ENCODE measurements around the gene DNHD1.

Gene DNHD1

GRCh38 chr11:6531267-6531752, 34.2 kb downstream of the DNHD1 start:
- Histone ChIP-seq H3K4me3 (no peak overlapping the region), H3K4me2 (no peak overlapping the region), H4K20me1 (peaks cover 0 to 5% (median 0%) of the 10 kb centered on the region in 11 experiments; a peak in 1 of 22 replicates), H3K4me1 (peaks cover 4 to 6% (median 5%) of the 10 kb centered on the region in 10 experiments; a peak in 14 of 20 replicates), H3K27me3 (no peaks in the 10 kb centered on the region), H3K27ac (no peak overlapping the region; a peak in 1 of 22 replicates), H3K9ac (no peak overlapping the region), H3K9me3 (replicated peaks in 1 of 11) (no peaks in the 10 kb centered on the region), H3K36me3 (peaks cover 0 to 51% (median 27%) of the 10 kb centered on the region in 11 experiments; a peak in 14 of 22 replicates)
- TF ChIP-seq Cebpa-rat (IDR thresholded peaks at IDR 0.05), result no peak

- H4K20me1 ChIP-seq, result peaks cover 0 to 8% (median 0%) of the 10 kb centered on the region in 11 experiments; a peak in 1 of 22 replicates
- no peak overlapping the region for H3K9ac ChIP-seq
- H3K9me3 ChIP-seq (replicated peaks in 1 of 11), result no peaks in the 10 kb centered on the region
- H3K27me3 ChIP-seq, result no peaks in the 10 kb centered on the region
- TF ChIP-seq Cebpa-rat (IDR thresholded peaks at IDR 0.05), result no peak
- peaks cover 0 to 21% (median 8%) of the 10 kb centered on the region in 11 experiments; a peak in 11 of 22 replicates for H3K36me3 ChIP-seq
- H3K27ac ChIP-seq, result no peak overlapping the region
- H3K4me1 ChIP-seq, result no peaks in the 10 kb centered on the region
- H3K4me2 ChIP-seq, result no peak overlapping the region
- H3K4me3 ChIP-seq, result no peak overlapping the region
These were observed 41.4 kb downstream of the DNHD1 start for GRCh38 chr11:6538456-6538855.

- no peak for TF ChIP-seq Cebpa-rat (IDR thresholded peaks at IDR 0.05)
- no peak overlapping the region for H3K4me3 ChIP-seq
- peaks cover 0 to 18% (median 3%) of the 10 kb centered on the region in 11 experiments; a peak in 12 of 22 replicates for H3K36me3 ChIP-seq
- no peak overlapping the region for H3K4me2 ChIP-seq
- peaks cover 0 to 8% (median 0%) of the 10 kb centered on the region in 11 experiments; a peak in 1 of 22 replicates for H4K20me1 ChIP-seq
- H3K9ac ChIP-seq, result no peak overlapping the region
- no peaks in the 10 kb centered on the region for H3K27me3 ChIP-seq
- no peak overlapping the region for H3K27ac ChIP-seq
- no peaks in the 10 kb centered on the region for H3K9me3 ChIP-seq (replicated peaks in 1 of 11)
- H3K4me1 ChIP-seq, result no peaks in the 10 kb centered on the region
These were observed 41.9 kb downstream of the DNHD1 start for GRCh38 chr11:6538945-6539344.

DNA sequence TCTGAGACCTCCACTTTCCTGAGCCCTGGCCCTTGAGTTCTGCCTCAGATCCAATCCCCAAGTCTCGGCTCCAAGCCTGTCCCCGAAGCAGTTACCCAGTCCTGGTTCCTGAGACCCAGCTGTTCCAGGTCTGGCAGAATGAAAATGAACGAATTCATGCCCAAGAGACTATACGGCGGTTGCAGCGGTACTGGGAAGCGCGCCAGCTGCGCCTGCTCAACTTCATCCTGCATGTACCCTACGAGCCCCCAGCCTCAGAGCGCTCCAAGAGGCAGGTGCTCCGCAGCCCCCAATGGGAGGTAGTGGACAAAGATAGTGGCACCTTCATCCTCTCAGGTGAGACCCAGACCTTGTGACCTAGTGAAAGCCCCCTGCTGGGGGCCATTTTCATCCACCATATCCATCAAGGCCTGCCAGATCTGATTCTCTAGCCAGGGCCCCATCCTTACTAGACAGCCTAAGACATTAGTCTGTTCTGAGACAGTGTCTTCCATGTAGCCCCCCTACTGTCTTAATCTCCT, 42.7 kb downstream of the DNHD1 start:
- H3K4me2 ChIP-seq, result no peak overlapping the region
- no peak overlapping the region for H3K4me3 ChIP-seq
- no peaks in the 10 kb centered on the region for H3K27me3 ChIP-seq
- H3K9me3 ChIP-seq (replicated peaks in 1 of 11), result no peaks in the 10 kb centered on the region
- peaks cover 0 to 8% (median 0%) of the 10 kb centered on the region in 11 experiments; a peak in 2 of 22 replicates for H4K20me1 ChIP-seq
- no peak for TF ChIP-seq Cebpa-rat (IDR thresholded peaks at IDR 0.05)
- no peak overlapping the region for H3K9ac ChIP-seq
- no peak overlapping the region for H3K27ac ChIP-seq
- H3K36me3 ChIP-seq, result peaks cover 0 to 18% (median 9%) of the 10 kb centered on the region in 11 experiments; a peak in 14 of 22 replicates
- H3K4me1 ChIP-seq, result no peaks in the 10 kb centered on the region

- Histone ChIP-seq H3K27ac (no peak overlapping the region), H3K9ac (no peak overlapping the region), H3K36me3 (peaks cover 7 to 33% (median 20%) of the 10 kb centered on the region in 11 experiments; a peak in 17 of 22 replicates), H4K20me1 (peaks cover 0 to 8% (median 0%) of the 10 kb centered on the region in 11 experiments; a peak in 2 of 22 replicates), H3K4me1 (no peaks in the 10 kb centered on the region), H3K9me3 (replicated peaks in 1 of 11) (no peaks in the 10 kb centered on the region), H3K27me3 (no peaks in the 10 kb centered on the region), H3K4me2 (no peak overlapping the region), H3K4me3 (no peak overlapping the region)
- no peak for TF ChIP-seq Cebpa-rat (IDR thresholded peaks at IDR 0.05)
These were observed 44.3 kb downstream of the DNHD1 start for GRCh38 chr11:6541356-6541755.

DNA sequence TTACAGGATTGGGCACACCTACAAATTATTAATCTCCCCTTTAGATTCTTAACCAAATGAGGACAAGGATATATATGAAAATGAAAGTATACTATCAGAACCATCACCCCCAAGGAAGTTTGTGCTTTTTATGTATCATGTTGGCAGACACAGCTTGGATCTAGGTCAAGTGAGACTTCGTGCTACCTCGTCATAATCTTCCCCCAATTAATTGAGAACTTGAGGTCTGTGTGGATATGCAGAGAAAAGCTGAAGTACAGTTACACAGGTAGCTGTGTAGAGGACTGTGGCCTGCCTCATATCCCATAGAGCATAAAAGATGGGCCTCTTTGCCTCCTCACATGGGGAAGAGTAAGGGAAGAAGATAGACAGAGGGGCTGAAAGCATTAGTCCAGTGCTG, 45.6 kb downstream of the DNHD1 start:
- no peak overlapping the region for H3K27ac ChIP-seq
- peaks cover 0 to 8% (median 0%) of the 10 kb centered on the region in 11 experiments; a peak in 2 of 22 replicates for H4K20me1 ChIP-seq
- H3K9ac ChIP-seq, result no peak overlapping the region
- no peak overlapping the region for H3K4me3 ChIP-seq
- no peak for TF ChIP-seq Cebpa-rat (IDR thresholded peaks at IDR 0.05)
- no peak overlapping the region for H3K4me2 ChIP-seq
- H3K4me1 ChIP-seq, result no peaks in the 10 kb centered on the region
- peaks cover 12 to 47% (median 30%) of the 10 kb centered on the region in 11 experiments; a peak in 20 of 22 replicates for H3K36me3 ChIP-seq
- no peaks in the 10 kb centered on the region for H3K9me3 ChIP-seq (replicated peaks in 1 of 11)
- no peaks in the 10 kb centered on the region for H3K27me3 ChIP-seq

DNA sequence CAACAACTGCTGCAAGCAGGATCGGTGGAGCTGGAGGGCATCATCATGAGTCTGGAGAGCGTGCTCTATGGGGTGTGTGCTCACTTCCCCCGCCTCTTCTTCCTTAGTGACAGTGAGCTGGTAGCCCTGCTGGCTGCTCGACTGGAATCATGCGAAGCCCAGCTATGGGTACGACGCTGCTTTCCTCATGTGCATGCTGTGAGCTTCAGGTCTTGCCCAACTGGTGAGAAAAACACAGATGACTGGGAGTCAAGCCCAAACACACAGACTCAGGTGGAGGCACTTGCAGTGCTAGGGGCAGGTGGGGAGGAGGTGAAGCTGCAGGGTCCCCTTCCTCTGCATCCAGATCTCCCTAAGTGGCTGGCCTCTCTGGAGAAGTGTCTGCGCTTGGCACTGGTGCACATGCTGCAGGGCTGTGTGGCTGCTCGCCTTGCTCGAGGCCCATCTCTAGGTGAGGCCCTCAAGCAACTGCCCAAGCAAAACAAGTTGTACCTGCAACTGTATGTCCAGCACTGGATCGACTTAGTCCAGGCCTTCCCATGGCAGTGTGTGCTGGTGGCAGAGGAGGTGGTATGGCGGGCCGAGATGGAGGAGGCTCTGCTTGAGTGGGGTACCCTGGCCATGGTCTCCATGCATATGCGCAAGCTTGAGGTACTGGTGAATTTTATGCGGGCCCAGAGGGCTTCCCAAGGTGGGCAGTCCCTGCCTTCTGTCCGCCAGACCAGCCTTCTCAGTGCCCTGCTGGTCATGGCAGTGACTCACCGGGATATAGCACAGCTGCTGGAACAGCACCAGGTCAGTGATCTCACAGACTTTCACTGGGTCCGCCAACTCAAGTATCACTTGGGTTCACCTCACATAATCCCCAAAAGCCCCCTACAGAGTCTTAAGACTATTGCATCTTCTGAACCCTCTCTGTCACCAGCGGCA, 48.1 kb downstream of the DNHD1 start:
- Histone ChIP-seq H3K4me1 (no peaks in the 10 kb centered on the region), H3K9me3 (replicated peaks in 1 of 11) (no peaks in the 10 kb centered on the region), H3K27ac (no peak overlapping the region), H3K4me3 (no peak overlapping the region), H3K27me3 (no peaks in the 10 kb centered on the region), H4K20me1 (peaks cover 0 to 6% (median 0%) of the 10 kb centered on the region in 11 experiments; a peak in 1 of 22 replicates), H3K4me2 (no peak overlapping the region), H3K36me3 (peaks cover 12 to 57% (median 33%) of the 10 kb centered on the region in 11 experiments; a peak in 20 of 22 replicates), H3K9ac (no peak overlapping the region)
- no peak for TF ChIP-seq Cebpa-rat (IDR thresholded peaks at IDR 0.05)

- H3K9ac ChIP-seq, result no peak overlapping the region
- no peak overlapping the region for H3K4me2 ChIP-seq
- no peak for TF ChIP-seq Cebpa-rat (IDR thresholded peaks at IDR 0.05)
- H3K27me3 ChIP-seq, result no peaks in the 10 kb centered on the region
- peaks cover 12 to 57% (median 33%) of the 10 kb centered on the region in 11 experiments; a peak in 20 of 22 replicates for H3K36me3 ChIP-seq
- peaks cover 0 to 6% (median 0%) of the 10 kb centered on the region in 11 experiments; a peak in 1 of 22 replicates for H4K20me1 ChIP-seq
- H3K9me3 ChIP-seq (replicated peaks in 1 of 11), result no peaks in the 10 kb centered on the region
- H3K4me1 ChIP-seq, result no peaks in the 10 kb centered on the region
- no peak overlapping the region for H3K27ac ChIP-seq
- no peak overlapping the region for H3K4me3 ChIP-seq
These were observed 49.0 kb downstream of the DNHD1 start for GRCh38 chr11:6545917-6546605.

All from BLaER1 treated with 17β-estradiol and CSF1 and Interleukin-3, amounts not matched to agents 10 nM and 100 nM (cell line).